ENCODE results near the gene ZNF83.
"Not testable (repeated sequence)": the region's sequence is repeated elsewhere in the genome, so short reads cannot be mapped to it uniquely, and the experiment has no call there.

The ZNF83 gene

DNA sequence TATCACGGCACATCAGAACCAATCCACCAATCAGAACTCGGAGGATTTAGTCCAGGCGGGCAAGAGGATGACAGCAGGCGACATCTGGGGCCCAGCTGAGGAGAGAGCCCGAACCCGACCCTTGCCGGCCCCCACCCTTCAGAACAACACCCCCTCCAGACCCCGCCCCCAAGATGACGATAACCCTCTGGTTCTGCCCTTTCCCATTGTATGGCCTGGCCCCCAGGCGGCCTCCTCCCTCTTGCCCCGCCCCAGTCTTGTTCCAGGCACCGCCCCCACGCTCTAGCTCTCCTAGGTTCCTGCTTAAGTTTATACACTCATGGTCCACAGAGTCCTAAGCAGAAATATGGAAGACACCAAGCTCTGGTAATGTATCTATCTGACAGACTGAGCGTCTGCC lies 2.8 kb upstream of the ZNF83 start:
- Histone ChIP-seq H3K27me3 (ENCODE audit: control insufficient read depth, insufficient read depth, low read length) (peaks cover 17% of the 10 kb centered on the region; the same call in 1 of the 2 replicates), H3K4me1 (ENCODE audit: control insufficient read depth, insufficient read depth, low read length) (peaks cover 5% of the 10 kb centered on the region), H3K4me3 (ENCODE audit: low read depth, low read length) (no peak overlapping the region)

GRCh38 chr19:52639996-52640395 lies 1.8 kb upstream of the ZNF83 start:
- Histone ChIP-seq H3K36me3 (ENCODE audit: control insufficient read depth, insufficient read depth, low read length) (no peaks in the 10 kb centered on the region), H3K4me1 (ENCODE audit: control insufficient read depth, insufficient read depth, low read length) (peaks cover 5% of the 10 kb centered on the region), H3K27me3 (ENCODE audit: control insufficient read depth, insufficient read depth, low read length) (peaks cover 17% of the 10 kb centered on the region; the same call in 1 of the 2 replicates), H3K4me3 (ENCODE audit: low read depth, low read length) (no peak overlapping the region), H3K9ac (ENCODE audit: low read depth, low read length) (no peak overlapping the region), H3K27ac (ENCODE audit: low read depth, low read length) (no peak overlapping the region), H3K9me3 (ENCODE audit: control insufficient read depth, insufficient read depth, low read length) (no peaks in the 10 kb centered on the region)

More for the DNA sequence above, 2.8 kb upstream of the ZNF83 start:
- Histone ChIP-seq H3K9ac (ENCODE audit: low read depth, low read length) (no peak overlapping the region), H3K36me3 (ENCODE audit: control insufficient read depth, insufficient read depth, low read length) (no peaks in the 10 kb centered on the region), H3K9me3 (ENCODE audit: control insufficient read depth, insufficient read depth, low read length) (no peaks in the 10 kb centered on the region), H3K27ac (ENCODE audit: low read depth, low read length) (no peak overlapping the region)

- Histone ChIP-seq H3K27ac (ENCODE audit: low read depth, low read length) (peak overlapping the region; percentile 69), H3K9me3 (ENCODE audit: control insufficient read depth, insufficient read depth, low read length) (no peaks in the 10 kb centered on the region), H3K27me3 (ENCODE audit: control insufficient read depth, insufficient read depth, low read length) (peaks cover 17% of the 10 kb centered on the region; the same call in 1 of the 2 replicates), H3K4me3 (ENCODE audit: low read depth, low read length) (peak overlapping the region; percentile 68), H3K4me1 (ENCODE audit: control insufficient read depth, insufficient read depth, low read length) (peaks cover 5% of the 10 kb centered on the region), H3K9ac (ENCODE audit: low read depth, low read length) (no peak overlapping the region), H3K36me3 (ENCODE audit: control insufficient read depth, insufficient read depth, low read length) (no peaks in the 10 kb centered on the region)
Observed at GRCh38 chr19:52638601-52639000, 446 bp upstream of the ZNF83 start.

DNA sequence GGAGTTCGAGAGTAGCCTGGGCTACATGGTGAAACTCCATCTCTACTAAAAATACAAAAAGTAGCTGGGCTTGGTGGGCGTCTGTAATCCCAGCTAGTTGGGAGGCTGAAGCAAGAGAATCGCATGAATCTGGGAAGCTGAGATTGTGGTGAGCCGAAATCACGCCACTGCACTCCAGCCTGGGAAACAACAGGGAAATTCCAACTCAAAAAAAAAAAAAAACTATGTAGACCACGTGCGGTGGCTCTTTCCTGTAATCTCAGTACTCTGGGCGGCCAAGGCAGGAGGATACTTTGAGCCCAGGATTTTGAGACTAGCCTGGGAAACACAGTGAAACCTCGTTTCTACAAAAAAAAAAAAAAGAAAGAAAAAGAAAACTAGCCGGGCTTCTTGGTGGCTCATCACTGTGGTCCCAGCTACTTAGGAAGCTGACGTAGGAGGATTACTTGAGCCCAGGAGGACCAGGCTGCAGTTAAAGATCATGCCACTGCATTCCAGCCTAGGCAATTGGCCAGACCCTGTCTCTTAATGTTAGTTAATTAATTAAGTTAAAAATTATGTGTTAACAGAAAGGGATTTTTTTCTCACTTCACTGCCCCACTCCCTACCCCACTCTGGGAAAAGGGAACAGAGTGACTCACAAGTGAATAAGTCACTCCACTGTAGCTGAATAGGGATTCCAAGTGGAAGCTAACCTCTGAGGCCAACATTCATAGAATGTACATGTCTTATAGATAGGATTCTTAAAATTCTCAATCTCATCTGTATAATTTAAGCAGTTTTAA lies 2.2 kb downstream of the ZNF83 start:
- H3K9me3 ChIP-seq (ENCODE audit: control insufficient read depth, insufficient read depth, low read length) = no peaks in the 10 kb centered on the region
- no peak overlapping the region for H3K9ac ChIP-seq (ENCODE audit: low read depth, low read length)
- no peak overlapping the region for H3K4me3 ChIP-seq (ENCODE audit: low read depth, low read length)
- H3K4me1 ChIP-seq (ENCODE audit: control insufficient read depth, insufficient read depth, low read length) = peaks cover 5% of the 10 kb centered on the region
- H3K36me3 ChIP-seq (ENCODE audit: control insufficient read depth, insufficient read depth, low read length) = no peaks in the 10 kb centered on the region
- peaks cover 17% of the 10 kb centered on the region; the same call in 1 of the 2 replicates for H3K27me3 ChIP-seq (ENCODE audit: control insufficient read depth, insufficient read depth, low read length)
- no peak overlapping the region for H3K27ac ChIP-seq (ENCODE audit: low read depth, low read length)

- not testable (repeated sequence) for H3K9ac ChIP-seq (ENCODE audit: low read depth, low read length); H3K27me3 ChIP-seq (ENCODE audit: control insufficient read depth, insufficient read depth, low read length); H3K9me3 ChIP-seq (ENCODE audit: control insufficient read depth, insufficient read depth, low read length); H3K4me3 ChIP-seq (ENCODE audit: low read depth, low read length); H3K27ac ChIP-seq (ENCODE audit: low read depth, low read length); H3K4me1 ChIP-seq (ENCODE audit: control insufficient read depth, insufficient read depth, low read length)
- peaks cover 10% of the 10 kb centered on the region for H3K36me3 ChIP-seq (ENCODE audit: control insufficient read depth, insufficient read depth, low read length)
Observed at GRCh38 chr19:52627441-52627840, 10.7 kb downstream of the ZNF83 start.

DNA sequence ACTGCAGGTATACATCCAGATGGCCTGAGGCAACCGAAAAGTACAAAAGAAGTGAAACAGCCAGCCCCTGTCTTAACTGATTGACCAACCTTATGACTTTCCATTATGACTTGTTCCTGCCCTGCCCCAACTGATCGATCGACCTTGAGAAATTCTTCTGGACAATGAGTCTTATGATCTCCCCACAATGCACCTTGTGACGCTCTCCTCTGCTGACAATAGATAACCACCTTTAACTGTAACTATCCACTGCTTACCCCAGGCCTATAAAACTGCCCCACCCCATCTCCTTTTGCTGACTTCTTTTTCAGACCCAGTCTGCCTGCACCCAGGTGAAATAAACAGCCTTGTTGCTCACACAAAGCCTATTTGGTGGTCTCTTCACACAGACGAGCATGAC lies 11.2 kb downstream of the ZNF83 start:
- H3K4me3 ChIP-seq (ENCODE audit: low read depth, low read length) = no peak overlapping the region
- no peaks in the 10 kb centered on the region for H3K27me3 ChIP-seq (ENCODE audit: control insufficient read depth, insufficient read depth, low read length)
- H3K9ac ChIP-seq (ENCODE audit: low read depth, low read length) = no peak overlapping the region
- H3K27ac ChIP-seq (ENCODE audit: low read depth, low read length) = no peak overlapping the region
- H3K36me3 ChIP-seq (ENCODE audit: control insufficient read depth, insufficient read depth, low read length) = peaks cover 10% of the 10 kb centered on the region
- no peaks in the 10 kb centered on the region for H3K4me1 ChIP-seq (ENCODE audit: control insufficient read depth, insufficient read depth, low read length)
- peaks cover 8% of the 10 kb centered on the region for H3K9me3 ChIP-seq (ENCODE audit: control insufficient read depth, insufficient read depth, low read length)

DNA sequence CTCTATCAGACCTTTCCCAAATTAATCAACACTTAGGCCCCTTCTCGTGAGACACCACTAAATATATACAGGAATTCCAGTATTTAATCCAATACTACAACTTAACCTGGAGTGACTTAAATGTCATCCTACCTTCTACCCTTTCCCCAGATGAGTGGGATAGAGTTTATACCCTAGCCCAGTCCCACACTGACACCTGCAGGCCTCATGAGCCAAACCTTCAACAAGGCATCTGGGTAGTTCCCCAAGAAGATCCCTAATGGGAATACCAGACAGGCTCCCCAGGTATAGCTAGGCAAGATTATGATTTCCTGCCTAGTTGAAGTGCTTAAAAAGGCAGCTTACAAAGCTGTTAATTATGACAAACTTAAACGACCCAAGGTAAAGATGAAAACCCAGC lies 15.9 kb downstream of the ZNF83 start:
- Histone ChIP-seq H3K4me1 (ENCODE audit: control insufficient read depth, insufficient read depth, low read length) (no peaks in the 10 kb centered on the region), H3K27ac (ENCODE audit: low read depth, low read length) (no peak overlapping the region), H3K9me3 (ENCODE audit: control insufficient read depth, insufficient read depth, low read length) (no peaks in the 10 kb centered on the region; the same call in 1 of the 2 replicates), H3K36me3 (ENCODE audit: control insufficient read depth, insufficient read depth, low read length) (peaks cover 15% of the 10 kb centered on the region), H3K9ac (ENCODE audit: low read depth, low read length) (no peak overlapping the region), H3K27me3 (ENCODE audit: control insufficient read depth, insufficient read depth, low read length) (no peaks in the 10 kb centered on the region), H3K4me3 (ENCODE audit: low read depth, low read length) (no peak overlapping the region)

GRCh38 chr19:52621376-52621775 lies 16.8 kb downstream of the ZNF83 start:
- Histone ChIP-seq H3K4me3 (ENCODE audit: low read depth, low read length) (no peak overlapping the region), H3K9ac (ENCODE audit: low read depth, low read length) (no peak overlapping the region), H3K4me1 (ENCODE audit: control insufficient read depth, insufficient read depth, low read length) (no peaks in the 10 kb centered on the region), H3K27ac (ENCODE audit: low read depth, low read length) (no peak overlapping the region), H3K27me3 (ENCODE audit: control insufficient read depth, insufficient read depth, low read length) (no peaks in the 10 kb centered on the region), H3K36me3 (ENCODE audit: control insufficient read depth, insufficient read depth, low read length) (peaks cover 12% of the 10 kb centered on the region), H3K9me3 (ENCODE audit: control insufficient read depth, insufficient read depth, low read length) (no peaks in the 10 kb centered on the region)

- Histone ChIP-seq H3K4me1 (ENCODE audit: control insufficient read depth, insufficient read depth, low read length) (no peaks in the 10 kb centered on the region), H3K27me3 (ENCODE audit: control insufficient read depth, insufficient read depth, low read length) (no peaks in the 10 kb centered on the region), H3K9ac (ENCODE audit: low read depth, low read length) (no peak overlapping the region), H3K9me3 (ENCODE audit: control insufficient read depth, insufficient read depth, low read length) (peaks cover 19% of the 10 kb centered on the region), H3K36me3 (ENCODE audit: control insufficient read depth, insufficient read depth, low read length) (peaks cover 38% of the 10 kb centered on the region), H3K4me3 (ENCODE audit: low read depth, low read length) (no peak overlapping the region), H3K27ac (ENCODE audit: low read depth, low read length) (no peak overlapping the region)
Observed at GRCh38 chr19:52613299-52613906, 24.8 kb downstream of the ZNF83 start.

GRCh38 chr19:52603558-52604207 lies 34.5 kb downstream of the ZNF83 start:
- Histone ChIP-seq H3K4me1 (ENCODE audit: control insufficient read depth, insufficient read depth, low read length) (no peaks in the 10 kb centered on the region), H3K27me3 (ENCODE audit: control insufficient read depth, insufficient read depth, low read length) (peaks cover 6% of the 10 kb centered on the region; the same call in 1 of the 2 replicates), H3K4me3 (ENCODE audit: low read depth, low read length) (no peak overlapping the region), H3K36me3 (ENCODE audit: control insufficient read depth, insufficient read depth, low read length) (no peaks in the 10 kb centered on the region), H3K9ac (ENCODE audit: low read depth, low read length) (no peak overlapping the region), H3K27ac (ENCODE audit: low read depth, low read length) (no peak overlapping the region), H3K9me3 (ENCODE audit: control insufficient read depth, insufficient read depth, low read length) (no peaks in the 10 kb centered on the region)

GRCh38 chr19:52602941-52603340 lies 35.2 kb downstream of the ZNF83 start:
- H3K36me3 ChIP-seq (ENCODE audit: control insufficient read depth, insufficient read depth, low read length) = no peaks in the 10 kb centered on the region
- H3K27me3 ChIP-seq (ENCODE audit: control insufficient read depth, insufficient read depth, low read length) = peaks cover 6% of the 10 kb centered on the region; the same call in 1 of the 2 replicates
- no peaks in the 10 kb centered on the region for H3K4me1 ChIP-seq (ENCODE audit: control insufficient read depth, insufficient read depth, low read length)
- no peak overlapping the region for H3K27ac ChIP-seq (ENCODE audit: low read depth, low read length)
- no peaks in the 10 kb centered on the region for H3K9me3 ChIP-seq (ENCODE audit: control insufficient read depth, insufficient read depth, low read length)
- H3K9ac ChIP-seq (ENCODE audit: low read depth, low read length) = no peak overlapping the region
- H3K4me3 ChIP-seq (ENCODE audit: low read depth, low read length) = no peak overlapping the region
